Stimulated activated naive CD8-positive, alpha-beta T cell treated with anti-CD3 and anti-CD28 coated beads, Interleukin-15, Interleukin-2, amounts not matched to agents 100 U/mL and 50 U/mL, for 24 hours (primary cell): Measurements from ENCODE around the gene HGFAC.

Experiments used
- ATAC-seq: fragments of 150-1000 bp; cut with Tn5 transposase; one replicate; pipeline ENCODE4 v1.10.0; 2021
- DNase-seq: peaks from one replicate; pipeline ENCODE4 v3.0.0; 2021

Gene HGFAC

GRCh38 chr4:3426465-3427133 is 15.2 kb upstream of the HGFAC start:
- ATAC-seq: no peak

GRCh38 chr4:3427134-3427476 is 14.7 kb upstream of the HGFAC start:
- ATAC-seq: no peak
- no peak for DNase-seq

More at GRCh38 chr4:3426465-3427133, 15.2 kb upstream of the HGFAC start:
- DNase-seq: no peak

DNA sequence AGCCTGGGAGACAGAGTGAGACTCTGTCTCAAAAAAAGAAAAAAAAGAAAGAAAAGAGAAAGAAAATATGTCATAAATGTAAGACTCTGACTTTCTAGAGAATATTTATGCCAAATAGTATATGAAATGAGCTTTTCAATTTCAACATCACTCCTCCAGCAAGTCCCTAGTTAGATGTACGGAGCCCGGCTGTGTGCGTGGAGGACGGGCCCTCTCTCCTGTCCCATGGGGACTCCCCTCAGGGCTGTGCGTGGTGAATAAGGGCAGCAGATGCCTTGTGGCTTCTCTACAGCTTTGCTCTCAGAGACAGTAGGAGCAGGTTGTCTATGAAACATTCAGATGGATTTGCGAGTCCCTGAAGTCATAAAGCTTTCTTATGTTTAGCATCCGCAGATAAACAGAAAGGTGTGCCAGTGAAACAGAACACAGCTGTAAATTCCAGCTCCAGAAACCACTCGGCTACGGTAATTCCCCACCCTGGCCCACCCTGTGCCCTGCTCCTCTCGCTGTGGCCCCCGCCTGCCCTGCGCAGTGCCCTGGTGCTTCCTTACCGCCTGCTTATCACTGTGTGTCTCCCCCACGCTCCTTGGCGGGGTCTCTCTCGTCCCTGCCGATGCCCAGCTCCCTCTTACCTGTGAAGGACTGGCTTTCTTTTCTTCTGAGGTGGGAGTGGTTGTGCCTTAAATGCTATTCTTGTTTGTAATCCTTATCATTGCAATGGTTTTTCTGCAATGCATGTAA is 13.9 kb upstream of the HGFAC start:
- DNase-seq (no peak), ATAC-seq (no peak)

DNA sequence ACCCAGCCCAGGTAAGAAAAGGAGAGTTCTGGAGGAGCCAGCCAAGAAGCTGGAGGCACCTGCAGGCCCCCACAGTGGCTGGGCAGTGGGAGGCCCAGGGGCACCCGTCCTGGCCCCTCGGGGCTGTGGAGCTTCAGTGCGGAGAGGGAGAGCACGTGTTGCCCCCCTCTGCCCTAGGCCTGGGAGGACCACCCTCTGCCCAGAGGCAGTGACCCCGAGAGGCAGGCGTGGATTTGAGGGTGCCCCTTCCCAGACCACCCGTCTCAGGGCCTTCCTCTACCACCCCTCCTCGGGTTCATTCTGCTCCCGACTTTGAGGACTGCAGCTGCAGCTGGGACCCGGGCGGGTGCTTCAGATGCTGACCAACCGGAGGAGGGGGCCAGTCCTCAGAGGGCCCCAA is 12.1 kb upstream of the HGFAC start:
- DNase-seq (no peak), ATAC-seq (no peak)

- DNase-seq (no peak), ATAC-seq (no peak)
These were observed 11.2 kb upstream of the HGFAC start for GRCh38 chr4:3430524-3430923.

DNA sequence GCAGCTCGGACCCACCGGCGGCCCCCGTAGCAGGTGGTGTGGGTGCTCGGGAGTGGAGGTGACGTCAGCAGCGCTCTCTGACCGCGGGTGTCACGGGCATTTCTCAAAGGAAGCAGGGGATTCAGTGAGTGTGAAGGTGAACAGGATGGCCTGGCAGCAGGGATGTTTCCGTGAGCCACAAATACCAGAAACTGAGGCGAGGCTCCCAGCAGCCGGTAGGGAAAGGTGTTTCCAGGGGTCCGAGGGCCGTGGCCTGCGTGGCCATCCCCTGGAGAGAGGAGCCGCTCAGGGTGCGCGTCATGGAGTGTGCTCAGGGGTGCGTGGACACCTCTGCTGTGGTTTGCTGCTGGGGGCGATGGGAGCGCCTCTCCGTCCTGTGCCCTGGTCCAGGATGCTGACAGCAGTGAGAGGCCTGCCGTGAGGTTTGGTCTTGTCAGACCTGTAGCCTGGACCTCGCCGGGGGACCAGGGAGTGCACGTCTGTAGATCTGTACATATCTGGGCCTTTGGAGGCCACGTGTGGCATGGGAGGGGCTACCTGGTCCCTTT is 10.2 kb upstream of the HGFAC start:
- ATAC-seq: no peak
- DNase-seq: no peak

DNA sequence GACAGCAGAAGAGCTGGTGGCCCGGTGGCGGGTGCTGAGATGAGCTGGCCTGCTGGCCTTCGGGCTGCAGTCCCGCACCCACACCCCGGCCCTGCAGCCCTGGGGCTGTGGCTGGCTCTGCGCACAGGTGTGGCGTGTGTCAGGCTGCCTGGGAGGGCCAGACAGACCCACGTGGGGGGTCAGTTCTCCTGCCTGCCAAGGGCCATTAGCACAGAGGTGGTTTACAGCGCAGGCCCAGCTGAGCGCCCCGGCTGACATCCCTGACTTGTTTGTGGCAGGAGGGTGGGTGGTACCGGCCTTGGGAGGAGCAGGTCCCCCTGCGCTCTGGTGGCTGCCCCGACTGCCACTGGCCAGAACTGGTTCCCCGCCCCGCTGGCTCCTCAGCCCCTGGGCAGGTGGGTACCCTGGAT is 9.4 kb upstream of the HGFAC start:
- no peak for ATAC-seq

GRCh38 chr4:3433138-3433869 is 8.5 kb upstream of the HGFAC start:
- DNase-seq (no peak), ATAC-seq (no peak)

More for the DNA sequence above, 9.4 kb upstream of the HGFAC start:
- no peak for DNase-seq

- ATAC-seq: no peak
These were observed 6.7 kb upstream of the HGFAC start for GRCh38 chr4:3434881-3435685.

DNA sequence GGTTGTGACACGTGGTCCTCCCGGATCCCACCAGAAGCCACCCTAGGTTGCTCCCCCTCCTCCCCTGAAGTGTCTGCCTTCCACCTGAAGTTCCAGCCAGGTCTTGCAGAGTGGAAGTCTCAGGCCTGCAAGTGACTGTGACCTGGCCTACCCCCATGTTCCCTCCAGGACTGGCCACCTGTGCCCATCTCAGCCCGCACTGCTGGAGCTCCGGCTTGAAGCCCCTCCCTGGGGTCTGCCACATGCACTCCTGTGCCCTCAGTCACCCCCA is 6.1 kb upstream of the HGFAC start:
- DNase-seq (no peak), ATAC-seq (no peak)

More at GRCh38 chr4:3434881-3435685, 6.7 kb upstream of the HGFAC start:
- no peak for DNase-seq

DNA sequence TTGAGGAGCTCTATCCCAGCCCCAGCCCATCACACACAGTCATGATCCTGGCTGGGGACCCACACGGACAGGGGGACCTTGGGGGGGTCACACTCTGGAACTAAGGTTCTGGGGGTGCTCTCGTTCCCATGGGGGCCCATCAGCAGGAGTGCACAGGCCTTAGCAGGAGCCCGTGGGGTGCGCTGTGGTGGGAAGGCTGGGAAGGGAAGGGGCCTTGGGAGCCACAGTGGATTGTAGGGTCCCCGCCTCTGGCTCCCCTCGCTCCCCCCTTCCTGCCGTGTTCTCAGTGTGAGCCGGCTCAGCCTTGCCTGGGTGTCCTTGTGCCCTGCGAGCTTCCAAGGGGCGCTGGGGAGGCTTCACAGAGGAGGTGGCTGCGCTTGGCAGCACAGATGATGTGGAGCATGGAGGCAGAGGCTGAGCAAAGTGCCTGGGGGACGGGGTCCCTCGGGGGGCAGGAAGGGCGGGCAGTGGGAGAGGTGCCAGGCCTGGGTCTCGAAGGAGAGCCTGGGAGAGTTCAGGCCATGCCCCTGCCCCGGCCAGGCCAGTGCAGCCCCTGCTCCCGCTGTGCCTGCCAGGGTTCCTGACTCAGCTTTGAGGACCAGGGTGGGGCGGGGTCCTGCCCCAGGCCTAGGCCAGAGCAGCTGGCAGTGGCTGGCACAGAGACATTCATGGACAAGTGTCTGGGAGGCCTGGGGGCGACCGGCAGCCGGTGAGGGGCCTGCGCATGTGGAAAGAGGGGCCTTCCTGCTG is 5.5 kb upstream of the HGFAC start:
- ATAC-seq: no peak
- DNase-seq: no peak

DNA sequence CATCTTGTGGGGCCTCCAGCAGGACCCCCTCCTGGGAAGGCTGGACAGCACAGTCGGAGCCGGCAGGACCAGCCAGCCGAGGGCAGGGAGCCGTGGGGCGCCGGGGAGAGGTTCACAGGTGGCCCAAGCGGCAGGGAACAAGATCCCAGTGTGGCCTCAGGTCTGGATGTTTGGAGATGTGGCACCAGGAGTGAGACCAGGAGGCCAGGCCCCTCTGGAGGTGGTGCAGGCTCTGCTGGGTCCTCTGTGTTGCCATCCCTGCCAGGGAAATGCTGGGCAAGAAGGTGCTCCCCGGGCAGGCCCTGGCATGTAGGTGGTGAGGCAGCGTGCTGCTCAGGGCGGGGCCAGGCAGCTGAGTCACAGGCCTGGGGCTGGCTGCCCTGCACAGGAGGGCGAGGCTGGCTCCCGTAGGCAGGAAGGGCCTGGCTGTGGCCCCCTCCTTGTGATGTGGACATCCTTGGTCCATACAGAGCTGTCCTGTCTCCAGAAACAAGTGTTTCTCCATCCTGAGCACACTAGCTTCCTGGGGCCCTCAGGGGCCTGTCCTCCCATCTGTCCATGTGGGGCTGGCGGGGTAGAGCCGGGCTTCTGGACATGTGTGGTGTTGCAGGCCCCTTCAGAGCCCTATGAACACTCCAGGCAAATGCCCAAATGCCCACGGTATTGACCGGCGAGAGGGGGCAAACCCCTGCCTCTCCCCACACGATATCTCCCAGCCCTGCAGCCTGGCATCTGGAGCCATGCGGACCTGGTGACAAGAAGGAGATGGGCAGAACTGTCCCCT is 4.8 kb upstream of the HGFAC start:
- ATAC-seq: peak; percentile 45
- DNase-seq: no peak

DNA sequence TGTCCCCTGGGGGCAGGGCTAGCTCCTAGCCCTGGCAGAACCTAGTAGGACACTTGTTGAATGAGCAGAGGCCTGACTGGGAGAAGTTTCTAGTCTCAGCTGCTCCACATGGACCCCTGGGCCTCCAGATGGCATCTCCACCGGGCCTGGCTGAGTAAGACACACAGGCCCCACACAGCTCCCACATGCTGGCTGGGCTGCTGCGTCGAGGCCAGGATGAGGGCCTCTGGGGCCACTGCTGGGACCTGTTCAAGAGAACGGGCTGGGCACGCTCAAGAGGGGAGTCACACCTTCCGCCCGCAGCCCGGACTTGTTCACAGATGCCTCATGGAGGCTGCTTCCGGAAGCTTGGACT is 4.2 kb upstream of the HGFAC start:
- DNase-seq (no peak), ATAC-seq (no peak)

GRCh38 chr4:3437998-3438846 is 3.5 kb upstream of the HGFAC start:
- DNase-seq (no peak), ATAC-seq (no peak)

DNA sequence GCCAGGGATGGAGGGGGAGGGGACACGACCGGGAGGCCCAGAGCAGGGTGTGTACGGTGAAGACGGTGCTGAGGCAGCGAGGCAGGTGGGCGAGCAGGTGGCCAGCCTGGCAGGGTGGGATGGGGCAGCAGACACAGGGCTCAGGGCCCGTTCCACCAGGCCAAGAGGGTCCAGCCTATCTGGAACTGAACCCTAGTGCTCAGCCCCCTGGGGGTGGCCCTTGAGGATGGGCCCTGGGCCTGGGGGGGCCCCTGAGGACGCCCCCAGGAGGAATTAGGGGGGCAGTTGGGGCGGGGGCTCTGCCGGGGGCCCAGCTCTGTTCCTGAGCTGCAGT is 3.0 kb upstream of the HGFAC start:
- ATAC-seq (no peak), DNase-seq (no peak)

- no peak for DNase-seq
These were observed 2.4 kb upstream of the HGFAC start for GRCh38 chr4:3439391-3439790.

DNA sequence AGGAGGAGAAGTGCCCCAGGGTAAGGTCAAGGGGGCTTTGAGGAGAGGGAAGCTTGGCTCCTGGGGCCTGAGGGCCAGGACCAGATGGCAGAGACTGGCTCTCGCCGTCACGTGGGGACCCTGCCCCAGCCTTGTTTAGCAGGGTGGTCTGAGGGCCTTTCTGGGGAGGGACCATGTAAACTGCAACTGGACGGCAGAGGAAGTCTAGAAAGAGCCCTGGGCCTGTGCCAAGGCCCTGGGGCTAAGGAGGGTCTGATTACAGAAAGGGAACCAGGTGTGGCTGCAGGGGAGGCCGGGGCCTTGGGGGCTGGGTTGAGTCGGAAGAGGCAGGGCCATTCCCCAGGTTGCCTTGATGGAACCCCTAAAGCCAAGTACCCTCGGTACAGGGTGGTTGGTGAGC is 1.8 kb upstream of the HGFAC start:
- ATAC-seq: no peak
- no peak for DNase-seq

More at GRCh38 chr4:3439391-3439790, 2.4 kb upstream of the HGFAC start:
- ATAC-seq: no peak

DNA sequence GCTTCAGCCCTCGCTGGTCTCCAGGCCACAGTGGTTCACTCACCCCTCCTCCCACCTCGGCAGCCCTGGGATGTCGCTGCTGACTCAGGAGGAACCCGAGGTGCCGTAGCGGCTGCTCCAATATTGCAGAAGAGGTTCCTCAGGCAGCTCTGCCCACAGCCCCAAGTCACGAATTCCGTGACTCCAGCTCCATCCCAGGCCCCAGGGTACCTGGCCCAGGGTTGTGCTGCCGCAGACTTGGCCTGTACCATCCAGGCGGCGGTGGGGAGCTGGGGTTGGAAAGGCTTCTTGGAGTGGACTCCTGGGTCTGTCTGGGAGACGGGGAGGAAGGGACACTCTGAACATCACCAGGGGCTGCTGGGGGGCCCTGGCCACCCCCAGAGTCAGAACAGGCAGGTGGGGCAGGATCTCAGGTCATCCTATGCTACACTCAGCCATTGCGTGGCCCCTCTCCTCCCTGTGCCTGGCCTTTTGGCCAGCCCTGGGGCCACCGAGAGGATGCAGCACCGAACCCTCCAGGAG is 728 bp upstream of the HGFAC start:
- ATAC-seq: no peak
- DNase-seq: no peak

DNA sequence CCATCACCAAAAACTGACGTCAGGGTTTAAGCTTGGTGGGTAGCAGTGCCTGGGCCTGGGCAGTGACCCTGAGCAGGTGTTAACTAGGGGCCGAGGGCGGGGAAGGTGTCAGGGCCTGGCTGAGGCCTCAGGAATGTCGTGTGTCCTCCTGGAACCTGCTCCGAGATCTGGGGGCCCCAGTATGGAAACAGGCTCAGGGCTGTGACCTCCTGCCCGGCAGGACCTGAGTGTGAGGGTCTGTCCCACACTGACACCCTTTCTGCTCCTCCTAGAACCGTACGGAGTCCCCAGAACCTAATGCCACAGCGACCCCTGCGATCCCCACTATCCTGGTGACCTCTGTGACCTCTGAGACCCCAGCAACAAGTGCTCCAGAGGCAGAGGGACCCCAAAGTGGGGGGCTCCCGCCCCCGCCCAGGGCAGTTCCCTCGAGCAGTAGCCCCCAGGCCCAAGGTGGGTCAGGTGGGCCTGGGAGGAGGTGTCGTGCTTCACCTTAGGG is 741 bp downstream of the HGFAC start:
- DNase-seq (no peak), ATAC-seq (no peak)
